Measurements from ENCODE around the gene ARMS2.

ARMS2 gene

DNA sequence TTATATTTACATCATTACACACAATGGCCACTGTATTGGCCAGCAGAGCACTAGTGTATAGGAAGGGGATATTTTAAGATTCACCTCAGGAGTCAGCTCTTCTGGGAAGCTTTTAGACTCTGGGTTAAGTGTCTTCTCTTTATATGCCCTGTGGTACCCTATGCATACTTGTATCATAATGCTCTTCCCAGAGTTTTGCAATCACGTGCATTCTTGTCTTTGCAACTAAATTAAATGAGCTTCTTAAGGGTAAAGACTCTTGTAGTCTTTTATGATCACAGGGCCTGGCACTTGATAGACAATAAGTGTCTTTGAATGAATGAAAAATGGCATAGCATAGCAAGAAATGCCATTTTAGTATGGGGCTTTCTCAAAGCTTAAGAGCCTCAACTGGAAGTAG, 35.4 kb upstream of the ARMS2 start:
- WGBS (ENCODE audit: extremely low coverage, insufficient coverage, insufficient read length) = no CpG with 5 or more reads among the region's 1 CpG
- H2AFZ ChIP-seq (ENCODE audit: insufficient read depth, low read length, poor library complexity) = no peak overlapping the region
- no peak overlapping the region for H2BK5ac ChIP-seq (ENCODE audit: low read depth, low read length, poor library complexity)
- H3K14ac ChIP-seq (ENCODE audit: low read length) = no peak overlapping the region
- H3K79me2 ChIP-seq (ENCODE audit: control insufficient read depth, insufficient read depth, low read length, poor library complexity) = no peaks in the 10 kb centered on the region
- H3K79me1 ChIP-seq (ENCODE audit: low read length) = no peaks in the 10 kb centered on the region
- H3K27me3 ChIP-seq (ENCODE audit: insufficient read depth, low read length) = no peaks in the 10 kb centered on the region
- H3K4me1 ChIP-seq (ENCODE audit: control insufficient read depth in 1 of 2, insufficient read depth in 2 of 2, low read length in 2 of 2) = no peaks in the 10 kb centered on the region
- H4K91ac ChIP-seq (ENCODE audit: low read depth, low read length) = no peak overlapping the region
- H3K4ac ChIP-seq (ENCODE audit: low read depth, low read length) = no peak overlapping the region
- H3K4me2 ChIP-seq (ENCODE audit: low read length) = no peak overlapping the region
- peaks cover 4 to 5% of the 10 kb centered on the region in 2 experiments for H3K36me3 ChIP-seq (ENCODE audit: control insufficient read depth in 1 of 2, insufficient read depth in 2 of 2, low read length in 2 of 2)
- H3K9me3 ChIP-seq (ENCODE audit: insufficient read depth, low read depth, low read length) = no peaks in the 10 kb centered on the region
- no peak overlapping the region for H3K23ac ChIP-seq (ENCODE audit: low read length)
- no peak overlapping the region for H3K9ac ChIP-seq (ENCODE audit: low read length)
- H2BK120ac ChIP-seq (ENCODE audit: insufficient read depth, low read length, poor library complexity) = no peak overlapping the region
- H2BK12ac ChIP-seq (ENCODE audit: low read length) = no peak overlapping the region
- no peak overlapping the region for H3K27ac ChIP-seq (ENCODE audit: low read depth, low read length)
- H4K12ac ChIP-seq (ENCODE audit: low read depth, low read length) = no peak overlapping the region
- H2AK5ac ChIP-seq (ENCODE audit: low read length) = no peak overlapping the region
- no peak overlapping the region for H4K8ac ChIP-seq (ENCODE audit: low read depth, low read length)
- H3K4me3 ChIP-seq (ENCODE audit: low read depth, low read length) = no peak overlapping the region
- DNase-seq = peak in 1 of 2 donors; percentile 20
- H3K18ac ChIP-seq (ENCODE audit: low read length) = no peak overlapping the region

DNA sequence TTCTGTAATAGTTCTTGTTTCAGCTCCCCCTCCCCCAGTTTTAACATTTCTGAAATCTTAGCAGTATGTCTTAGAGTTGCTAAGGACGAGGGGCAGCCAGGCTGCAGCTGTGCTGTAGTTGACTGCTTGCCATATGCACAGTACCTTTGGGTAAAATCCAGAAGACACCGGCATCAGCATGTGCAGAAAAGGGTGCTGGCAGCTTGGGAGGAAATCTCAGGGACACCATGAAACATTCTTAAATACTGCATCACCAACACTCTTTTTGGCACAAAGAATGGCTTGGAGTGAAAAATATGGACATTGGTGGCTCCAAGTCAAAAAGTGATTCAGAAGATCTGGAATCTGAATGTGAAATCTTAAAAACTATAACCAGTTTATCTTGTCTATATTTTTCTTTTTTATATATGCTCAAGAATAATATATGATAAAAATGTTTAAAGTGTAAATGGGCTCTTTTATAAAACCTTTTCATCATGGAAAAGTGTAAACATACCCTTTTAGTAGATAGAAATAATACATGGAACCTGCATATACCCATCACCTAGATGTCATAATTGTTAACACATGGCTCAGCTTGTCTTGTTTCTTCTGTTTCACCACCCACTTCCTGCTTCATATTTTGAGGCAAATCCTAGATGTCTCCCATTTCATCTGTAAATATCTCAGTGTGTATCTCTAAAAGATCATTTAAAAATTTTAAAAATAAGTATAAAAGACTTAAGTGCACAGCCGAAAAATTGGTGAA, 34.4 kb upstream of the ARMS2 start:
- Histone ChIP-seq H3K27ac (ENCODE audit: low read depth, low read length) (no peak overlapping the region), H2BK5ac (ENCODE audit: low read depth, low read length, poor library complexity) (no peak overlapping the region), H3K4me3 (ENCODE audit: low read depth, low read length) (no peak overlapping the region), H3K14ac (ENCODE audit: low read length) (no peak overlapping the region), H4K8ac (ENCODE audit: low read depth, low read length) (no peak overlapping the region), H3K9ac (ENCODE audit: low read length) (no peak overlapping the region), H3K36me3 (ENCODE audit: control insufficient read depth in 1 of 2, insufficient read depth in 2 of 2, low read length in 2 of 2) (peaks cover 4 to 5% of the 10 kb centered on the region in 2 experiments), H3K9me3 (ENCODE audit: insufficient read depth, low read depth, low read length) (no peaks in the 10 kb centered on the region), H3K27me3 (ENCODE audit: insufficient read depth, low read length) (no peaks in the 10 kb centered on the region), H2BK120ac (ENCODE audit: insufficient read depth, low read length, poor library complexity) (no peak overlapping the region), H3K79me2 (ENCODE audit: control insufficient read depth, insufficient read depth, low read length, poor library complexity) (no peaks in the 10 kb centered on the region), H2AFZ (ENCODE audit: insufficient read depth, low read length, poor library complexity) (no peak overlapping the region), H3K18ac (ENCODE audit: low read length) (no peak overlapping the region), H4K91ac (ENCODE audit: low read depth, low read length) (no peak overlapping the region), H2AK5ac (ENCODE audit: low read length) (no peak overlapping the region), H2BK12ac (ENCODE audit: low read length) (no peak overlapping the region), H3K79me1 (ENCODE audit: low read length) (no peaks in the 10 kb centered on the region), H3K4me2 (ENCODE audit: low read length) (no peak overlapping the region), H3K23ac (ENCODE audit: low read length) (no peak overlapping the region), H3K4ac (ENCODE audit: low read depth, low read length) (no peak overlapping the region), H4K12ac (ENCODE audit: low read depth, low read length) (no peak overlapping the region), H3K4me1 (ENCODE audit: control insufficient read depth in 1 of 2, insufficient read depth in 2 of 2, low read length in 2 of 2) (no peaks in the 10 kb centered on the region)
- DNase-seq = peak in 1 of 2 donors; percentile 67
- no CpG with 5 or more reads among the region's 3 CpGs for WGBS (ENCODE audit: extremely low coverage, insufficient coverage, insufficient read length)

DNA sequence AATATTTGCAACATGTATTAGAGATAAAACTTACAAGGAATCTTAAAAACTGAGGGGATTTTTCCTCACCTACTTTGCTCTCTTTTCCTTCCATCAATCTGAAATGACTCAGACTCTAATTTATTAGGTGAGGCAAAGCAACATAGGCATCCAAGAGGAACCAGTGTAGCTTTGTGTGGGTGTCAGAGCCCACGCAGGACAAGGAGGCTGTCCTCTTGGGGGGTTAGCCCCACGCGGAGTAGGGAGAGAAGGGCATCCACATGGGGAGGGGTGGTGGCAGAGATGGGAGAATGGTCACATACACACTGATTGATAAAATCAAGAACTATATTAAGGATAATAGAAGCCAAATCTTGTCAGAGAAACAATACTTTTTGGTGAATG, 33.8 kb upstream of the ARMS2 start:
- Histone ChIP-seq H4K12ac (ENCODE audit: low read depth, low read length) (no peak overlapping the region), H3K79me2 (ENCODE audit: control insufficient read depth, insufficient read depth, low read length, poor library complexity) (no peaks in the 10 kb centered on the region), H3K79me1 (ENCODE audit: low read length) (no peaks in the 10 kb centered on the region), H3K23ac (ENCODE audit: low read length) (no peak overlapping the region), H3K4me2 (ENCODE audit: low read length) (no peak overlapping the region), H3K27ac (ENCODE audit: low read depth, low read length) (no peak overlapping the region), H2AK5ac (ENCODE audit: low read length) (no peak overlapping the region), H3K4me1 (ENCODE audit: control insufficient read depth in 1 of 2, insufficient read depth in 2 of 2, low read length in 2 of 2) (no peaks in the 10 kb centered on the region), H3K9ac (ENCODE audit: low read length) (no peak overlapping the region), H2BK5ac (ENCODE audit: low read depth, low read length, poor library complexity) (no peak overlapping the region), H4K8ac (ENCODE audit: low read depth, low read length) (no peak overlapping the region), H3K27me3 (ENCODE audit: insufficient read depth, low read length) (no peaks in the 10 kb centered on the region), H2BK120ac (ENCODE audit: insufficient read depth, low read length, poor library complexity) (no peak overlapping the region), H3K4ac (ENCODE audit: low read depth, low read length) (no peak overlapping the region), H4K91ac (ENCODE audit: low read depth, low read length) (no peak overlapping the region), H3K14ac (ENCODE audit: low read length) (no peak overlapping the region), H3K18ac (ENCODE audit: low read length) (no peak overlapping the region), H2AFZ (ENCODE audit: insufficient read depth, low read length, poor library complexity) (no peak overlapping the region), H3K9me3 (ENCODE audit: insufficient read depth, low read depth, low read length) (no peaks in the 10 kb centered on the region), H2BK12ac (ENCODE audit: low read length) (no peak overlapping the region), H3K36me3 (ENCODE audit: control insufficient read depth in 1 of 2, insufficient read depth in 2 of 2, low read length in 2 of 2) (peaks cover 5 to 6% of the 10 kb centered on the region in 2 experiments), H3K4me3 (ENCODE audit: low read depth, low read length) (no peak overlapping the region)
- WGBS (ENCODE audit: extremely low coverage, insufficient coverage, insufficient read length) = no CpG with 5 or more reads among the region's 3 CpGs
- DNase-seq = no peak

DNA sequence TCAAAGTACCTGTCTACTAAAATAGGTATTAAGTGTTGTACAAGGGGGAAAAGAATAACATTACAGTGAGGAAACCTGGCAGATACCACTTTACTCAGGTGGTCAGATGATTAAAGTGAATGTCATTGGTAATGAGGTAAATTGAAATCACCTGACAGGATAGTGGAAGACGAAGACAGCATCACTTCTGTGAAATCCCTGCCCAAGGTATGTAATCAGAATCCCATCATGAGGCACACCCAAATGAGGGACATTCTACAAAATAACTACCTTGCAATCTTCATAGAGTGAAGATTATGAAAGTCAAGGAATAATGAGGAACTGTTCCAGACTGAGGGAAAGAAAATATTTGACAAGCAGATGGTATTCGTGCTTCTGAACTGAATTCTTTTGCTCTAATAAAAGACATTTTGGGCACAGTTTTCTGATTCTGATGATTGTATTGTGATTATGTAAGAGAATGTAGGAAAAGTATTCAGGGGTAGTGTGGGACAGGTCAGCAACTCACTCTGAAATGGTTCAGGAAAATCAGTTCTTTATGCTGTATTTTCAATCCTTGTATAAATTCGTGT, 33.3 kb upstream of the ARMS2 start:
- no peak overlapping the region for H2AFZ ChIP-seq (ENCODE audit: insufficient read depth, low read length, poor library complexity)
- H3K4me2 ChIP-seq (ENCODE audit: low read length) = no peak overlapping the region
- H3K23ac ChIP-seq (ENCODE audit: low read length) = no peak overlapping the region
- no peak overlapping the region for H2AK5ac ChIP-seq (ENCODE audit: low read length)
- H4K8ac ChIP-seq (ENCODE audit: low read depth, low read length) = no peak overlapping the region
- no peak overlapping the region for H2BK120ac ChIP-seq (ENCODE audit: insufficient read depth, low read length, poor library complexity)
- no peak overlapping the region for H3K18ac ChIP-seq (ENCODE audit: low read length)
- no peak overlapping the region for H3K9ac ChIP-seq (ENCODE audit: low read length)
- H2BK5ac ChIP-seq (ENCODE audit: low read depth, low read length, poor library complexity) = no peak overlapping the region
- H3K14ac ChIP-seq (ENCODE audit: low read length) = no peak overlapping the region
- H3K4me1 ChIP-seq (ENCODE audit: control insufficient read depth in 1 of 2, insufficient read depth in 2 of 2, low read length in 2 of 2) = no peaks in the 10 kb centered on the region
- DNase-seq = peak; percentile 74 to 95
- peaks cover 5% of the 10 kb centered on the region in 2 experiments for H3K36me3 ChIP-seq (ENCODE audit: control insufficient read depth in 1 of 2, insufficient read depth in 2 of 2, low read length in 2 of 2)
- no peaks in the 10 kb centered on the region for H3K79me1 ChIP-seq (ENCODE audit: low read length)
- H3K79me2 ChIP-seq (ENCODE audit: control insufficient read depth, insufficient read depth, low read length, poor library complexity) = no peaks in the 10 kb centered on the region
- H3K9me3 ChIP-seq (ENCODE audit: insufficient read depth, low read depth, low read length) = no peaks in the 10 kb centered on the region
- no peak overlapping the region for H3K4ac ChIP-seq (ENCODE audit: low read depth, low read length)
- no peaks in the 10 kb centered on the region for H3K27me3 ChIP-seq (ENCODE audit: insufficient read depth, low read length)
- H3K27ac ChIP-seq (ENCODE audit: low read depth, low read length) = no peak overlapping the region
- H2BK12ac ChIP-seq (ENCODE audit: low read length) = no peak overlapping the region
- H3K4me3 ChIP-seq (ENCODE audit: low read depth, low read length) = no peak overlapping the region
- no peak overlapping the region for H4K12ac ChIP-seq (ENCODE audit: low read depth, low read length)
- WGBS (ENCODE audit: extremely low coverage, insufficient coverage, insufficient read length) = no CpG with 5 or more reads among the region's 3 CpGs
- no peak overlapping the region for H4K91ac ChIP-seq (ENCODE audit: low read depth, low read length)

Measured in trophoblast cell (in vitro differentiated cells and primary cell).